ENCODE results near the gene KANK4. TPM values are rescaled to one million over a fixed set of nuclear protein-coding genes. Genes with fewer than 3 reads are reported as not detected.

Gene KANK4
- total and polyA plus RNA-seq, 2 donors (not counting 1 experiment from before 2014, with no cell fraction given), result not detected

GRCh38 chr1:62265956-62266935 lies 53.0 kb downstream of the KANK4 start:
- Histone ChIP-seq H3K27ac (ENCODE audit: insufficient read depth, low read length) (no peak overlapping the region), H3K27me3 (ENCODE audit: control insufficient read depth, insufficient read depth, low read length) (no peaks in the 10 kb centered on the region), H3K36me3 (ENCODE audit: control insufficient read depth, insufficient read depth, low read length) (no peaks in the 10 kb centered on the region), H4K20me1 (ENCODE audit: control insufficient read depth, extremely low read depth, insufficient read depth, low read length) (no peaks in the 10 kb centered on the region), H3K4me2 (ENCODE audit: extremely low read depth, insufficient read depth, low read length) (no peak overlapping the region), H3K79me2 (ENCODE audit: control insufficient read depth, insufficient read depth, low read length) (no peaks in the 10 kb centered on the region), H3K9ac (ENCODE audit: insufficient read depth, low read length) (no peak overlapping the region), H3K9me3 (ENCODE audit: control insufficient read depth, insufficient read depth, low read depth, low read length) (no peaks in the 10 kb centered on the region), H3K4me3 (replicated peaks in 1 of 4; ENCODE audit: control extremely low read depth in 1 of 4, insufficient read depth in 1 of 4, low read depth in 3 of 4, low read length in 4 of 4) (no peak overlapping the region), H3K4me1 (ENCODE audit: control insufficient read depth, extremely low read depth, insufficient read depth, low read length) (no peaks in the 10 kb centered on the region), H2AFZ (ENCODE audit: low read length) (no peak overlapping the region)
- DNase-seq (ENCODE audit: low read depth in 2 of 2), result no peak
- TF ChIP-seq EZH2 (IDR thresholded peaks at IDR 0.05; ENCODE audit: low read length, missing control alignments) (no peak), CTCF (conservative IDR thresholded peaks at IDR 0.05 in 1 of 2, IDR thresholded peaks at IDR 0.05 in 1 of 2; ENCODE audit: low read depth in 1 of 2, low read length in 2 of 2) (no peak)

- Histone ChIP-seq H3K79me2 (ENCODE audit: control insufficient read depth, insufficient read depth, low read length) (no peaks in the 10 kb centered on the region), H2AFZ (ENCODE audit: low read length) (no peak overlapping the region), H3K9me3 (ENCODE audit: control insufficient read depth, insufficient read depth, low read depth, low read length) (no peaks in the 10 kb centered on the region), H3K4me3 (replicated peaks in 1 of 4; ENCODE audit: control extremely low read depth in 1 of 4, insufficient read depth in 1 of 4, low read depth in 3 of 4, low read length in 4 of 4) (no peak overlapping the region), H4K20me1 (ENCODE audit: control insufficient read depth, extremely low read depth, insufficient read depth, low read length) (no peaks in the 10 kb centered on the region), H3K4me1 (ENCODE audit: control insufficient read depth, extremely low read depth, insufficient read depth, low read length) (no peaks in the 10 kb centered on the region), H3K4me2 (ENCODE audit: extremely low read depth, insufficient read depth, low read length) (no peak overlapping the region), H3K27ac (ENCODE audit: insufficient read depth, low read length) (no peak overlapping the region), H3K9ac (ENCODE audit: insufficient read depth, low read length) (no peak overlapping the region), H3K27me3 (ENCODE audit: control insufficient read depth, insufficient read depth, low read length) (no peaks in the 10 kb centered on the region), H3K36me3 (ENCODE audit: control insufficient read depth, insufficient read depth, low read length) (no peaks in the 10 kb centered on the region)
- TF ChIP-seq EZH2 (IDR thresholded peaks at IDR 0.05; ENCODE audit: low read length, missing control alignments), result no peak
- TF ChIP-seq CTCF (conservative IDR thresholded peaks at IDR 0.05 in 1 of 2, IDR thresholded peaks at IDR 0.05 in 1 of 2; ENCODE audit: low read depth in 1 of 2, low read length in 2 of 2), result no peak
- DNase-seq (ENCODE audit: low read depth in 2 of 2), result no peak
Observed at GRCh38 chr1:62263814-62264353, 55.4 kb downstream of the KANK4 start.

GRCh38 chr1:62263006-62263813 lies 56.0 kb downstream of the KANK4 start:
- no peaks in the 10 kb centered on the region for H3K27me3 ChIP-seq (ENCODE audit: control insufficient read depth, insufficient read depth, low read length)
- H3K4me1 ChIP-seq (ENCODE audit: control insufficient read depth, extremely low read depth, insufficient read depth, low read length), result no peaks in the 10 kb centered on the region
- H3K9ac ChIP-seq (ENCODE audit: insufficient read depth, low read length), result no peak overlapping the region
- no peak overlapping the region for H3K4me2 ChIP-seq (ENCODE audit: extremely low read depth, insufficient read depth, low read length)
- DNase-seq (ENCODE audit: low read depth in 2 of 2), result peak in 1 of 2 donors; percentile 45
- no peaks in the 10 kb centered on the region for H4K20me1 ChIP-seq (ENCODE audit: control insufficient read depth, extremely low read depth, insufficient read depth, low read length)
- no peaks in the 10 kb centered on the region for H3K9me3 ChIP-seq (ENCODE audit: control insufficient read depth, insufficient read depth, low read depth, low read length)
- H2AFZ ChIP-seq (ENCODE audit: low read length), result no peak overlapping the region
- no peak overlapping the region for H3K27ac ChIP-seq (ENCODE audit: insufficient read depth, low read length)
- H3K4me3 ChIP-seq (replicated peaks in 1 of 4; ENCODE audit: control extremely low read depth in 1 of 4, insufficient read depth in 1 of 4, low read depth in 3 of 4, low read length in 4 of 4), result no peak overlapping the region
- no peaks in the 10 kb centered on the region for H3K36me3 ChIP-seq (ENCODE audit: control insufficient read depth, insufficient read depth, low read length)
- no peak for TF ChIP-seq CTCF (conservative IDR thresholded peaks at IDR 0.05 in 1 of 2, IDR thresholded peaks at IDR 0.05 in 1 of 2; ENCODE audit: low read depth in 1 of 2, low read length in 2 of 2)
- H3K79me2 ChIP-seq (ENCODE audit: control insufficient read depth, insufficient read depth, low read length), result no peaks in the 10 kb centered on the region

Data from fibroblast of lung (primary cell).